Progenitor cell of endocrine pancreas (in vitro differentiated cells): ENCODE data around the gene UHRF2. TPM values are rescaled to one million over a fixed set of nuclear protein-coding genes. Genes with fewer than 3 reads are reported as not detected.

Experiments used
- DNase-seq: peaks from one replicate; pipeline ENCODE4 v3.0.0; 2021; ENCODE audit warnings: low spot score; ENCODE audit not compliant: unreplicated experiment
- H3K27ac Mint-ChIP-seq: 2 replicates; pipeline ENCODE4 v1.8.0; 2021; ENCODE audit warnings: mild to moderate bottlenecking, moderate library complexity, mixed read lengths
- H3K27me3 Mint-ChIP-seq: 2 replicates; pipeline ENCODE4 v1.8.0; 2021; ENCODE audit warnings: mixed read lengths
- H3K36me3 Mint-ChIP-seq: 2 replicates; pipeline ENCODE4 v1.8.0; 2022; ENCODE audit warnings: mixed read lengths; ENCODE audit not compliant: insufficient read depth
- H3K4me1 Mint-ChIP-seq: 2 replicates; pipeline ENCODE4 v1.8.0; 2021; ENCODE audit warnings: low read depth, mixed read lengths
- H3K4me3 Mint-ChIP-seq: 2 replicates; pipeline ENCODE4 v1.8.0; 2021; ENCODE audit warnings: low read depth, mild to moderate bottlenecking, moderate library complexity, mixed read lengths
- H3K9me3 Mint-ChIP-seq: 2 replicates; pipeline ENCODE4 v1.8.0; 2021; ENCODE audit warnings: low read depth, mixed read lengths
- total RNA-seq: library from RNA; stranded (reverse); gene quantifications from 2 replicates; pipeline ENCODE4 v1.2.1, GENCODE V29; 2021
- TF ChIP-seq, protein P1 (sequence below): fragments of 200-600 bp; sonication (generic); IDR thresholded peaks from one replicate; pipeline ENCODE4 v1.5.0; 2021; ENCODE audit warnings: antibody characterized with exemption, mild to moderate bottlenecking; ENCODE audit not compliant: unreplicated experiment

Gene UHRF2
- total RNA-seq, 1 donor from 2014 or later, result 89.9 TPM

DNA sequence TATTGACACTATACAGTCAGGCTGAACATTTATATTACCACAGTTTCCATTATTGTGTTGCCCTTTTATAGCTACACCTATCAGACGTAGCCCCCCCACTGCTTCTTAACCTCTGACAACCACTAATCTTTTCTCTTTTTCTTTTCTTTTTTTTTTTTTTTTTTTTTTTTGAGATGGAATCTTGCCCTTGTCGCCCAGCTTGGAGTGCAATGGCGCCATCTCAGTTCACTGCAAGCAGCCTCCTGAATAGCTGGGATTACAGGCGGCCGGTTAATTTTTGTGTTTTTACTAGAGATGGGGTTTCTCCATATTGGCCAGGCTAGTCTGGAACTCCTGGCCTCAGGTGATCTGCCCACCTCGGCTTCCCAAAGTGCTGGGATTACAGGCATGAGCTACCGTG lies 75.4 kb downstream of the UHRF2 start:
- H3K27me3 Mint-ChIP-seq, result no peaks in the 10 kb centered on the region
- no peak overlapping the region for H3K4me3 Mint-ChIP-seq
- H3K36me3 Mint-ChIP-seq, result peaks cover 16% of the 10 kb centered on the region
- H3K27ac Mint-ChIP-seq, result no peak overlapping the region
- DNase-seq, result no peak
- peaks cover 11% of the 10 kb centered on the region for H3K4me1 Mint-ChIP-seq
- no peaks in the 10 kb centered on the region for H3K9me3 Mint-ChIP-seq
- TF ChIP-seq, protein P1, sequence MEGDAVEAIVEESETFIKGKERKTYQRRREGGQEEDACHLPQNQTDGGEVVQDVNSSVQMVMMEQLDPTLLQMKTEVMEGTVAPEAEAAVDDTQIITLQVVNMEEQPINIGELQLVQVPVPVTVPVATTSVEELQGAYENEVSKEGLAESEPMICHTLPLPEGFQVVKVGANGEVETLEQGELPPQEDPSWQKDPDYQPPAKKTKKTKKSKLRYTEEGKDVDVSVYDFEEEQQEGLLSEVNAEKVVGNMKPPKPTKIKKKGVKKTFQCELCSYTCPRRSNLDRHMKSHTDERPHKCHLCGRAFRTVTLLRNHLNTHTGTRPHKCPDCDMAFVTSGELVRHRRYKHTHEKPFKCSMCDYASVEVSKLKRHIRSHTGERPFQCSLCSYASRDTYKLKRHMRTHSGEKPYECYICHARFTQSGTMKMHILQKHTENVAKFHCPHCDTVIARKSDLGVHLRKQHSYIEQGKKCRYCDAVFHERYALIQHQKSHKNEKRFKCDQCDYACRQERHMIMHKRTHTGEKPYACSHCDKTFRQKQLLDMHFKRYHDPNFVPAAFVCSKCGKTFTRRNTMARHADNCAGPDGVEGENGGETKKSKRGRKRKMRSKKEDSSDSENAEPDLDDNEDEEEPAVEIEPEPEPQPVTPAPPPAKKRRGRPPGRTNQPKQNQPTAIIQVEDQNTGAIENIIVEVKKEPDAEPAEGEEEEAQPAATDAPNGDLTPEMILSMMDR, result no peak

DNA sequence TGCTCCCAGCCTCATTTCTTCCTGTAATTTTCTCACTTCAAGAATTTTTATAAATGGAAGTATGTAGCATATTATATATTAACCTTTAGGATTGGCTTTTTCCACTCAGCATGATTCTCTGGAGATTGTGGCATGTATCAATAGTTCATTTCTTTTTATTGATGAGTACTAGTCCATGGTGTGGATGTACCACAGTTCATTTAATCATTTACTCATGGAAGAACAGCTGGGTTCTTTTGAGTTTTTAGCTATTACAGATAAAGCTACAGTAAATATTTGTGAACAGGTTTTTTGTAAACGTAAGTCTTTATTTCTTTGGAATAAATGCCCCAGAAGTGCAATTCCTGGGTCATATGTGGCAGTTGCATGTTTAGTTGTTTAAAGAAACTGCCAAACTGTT lies 76.1 kb downstream of the UHRF2 start:
- no peak for DNase-seq
- Mint-ChIP-seq H3K36me3 (peaks cover 19% of the 10 kb centered on the region), H3K27me3 (no peaks in the 10 kb centered on the region), H3K4me3 (no peak overlapping the region), H3K27ac (peak overlapping the region; percentile 66), H3K9me3 (no peaks in the 10 kb centered on the region), H3K4me1 (peaks cover 13% of the 10 kb centered on the region)
- TF ChIP-seq, protein P1, result no peak

- H3K27me3 Mint-ChIP-seq, result no peaks in the 10 kb centered on the region
- H3K9me3 Mint-ChIP-seq, result no peaks in the 10 kb centered on the region
- H3K4me1 Mint-ChIP-seq, result peaks cover 18% of the 10 kb centered on the region
- peaks cover 19% of the 10 kb centered on the region for H3K36me3 Mint-ChIP-seq
- no peak for DNase-seq
- H3K4me3 Mint-ChIP-seq, result no peak overlapping the region
- no peak overlapping the region for H3K27ac Mint-ChIP-seq
- TF ChIP-seq, protein P1, result no peak
Measured at GRCh38 chr9:6490863-6491262, 77.9 kb downstream of the UHRF2 start.

- no peaks in the 10 kb centered on the region for H3K27me3 Mint-ChIP-seq
- no peaks in the 10 kb centered on the region for H3K9me3 Mint-ChIP-seq
- DNase-seq, result no peak
- TF ChIP-seq, protein P1, result no peak
- peaks cover 10% of the 10 kb centered on the region for H3K36me3 Mint-ChIP-seq
- H3K4me3 Mint-ChIP-seq, result no peak overlapping the region
- H3K27ac Mint-ChIP-seq, result peak overlapping the region; percentile 76
- peaks cover 10% of the 10 kb centered on the region for H3K4me1 Mint-ChIP-seq
Measured at GRCh38 chr9:6495466-6495865, 82.5 kb downstream of the UHRF2 start.

GRCh38 chr9:6498982-6499381 lies 86.0 kb downstream of the UHRF2 start:
- Mint-ChIP-seq H3K27ac (no peak overlapping the region), H3K4me1 (peaks cover 6% of the 10 kb centered on the region), H3K9me3 (no peaks in the 10 kb centered on the region), H3K36me3 (peaks cover 14% of the 10 kb centered on the region), H3K4me3 (no peak overlapping the region), H3K27me3 (no peaks in the 10 kb centered on the region)
- TF ChIP-seq, protein P1, result no peak
- DNase-seq, result no peak
